Measurements from ENCODE around the gene FAM156A. TPM values are rescaled to one million over a fixed set of nuclear protein-coding genes. Genes with fewer than 3 reads are reported as not detected.
A peak's percentile ranks its signal among the peaks of the same experiment; 100 is the strongest.
"Not testable (repeated sequence)": the region's sequence is repeated elsewhere in the genome, so short reads cannot be mapped to it uniquely, and the experiment has no call there.

FAM156A gene
- polyA plus RNA-seq, 4 donors, result 10.8 to 29.9 (median 15.4) TPM

- FAIRE-seq, result not testable (repeated sequence)
Measured at GRCh38 chrX:52949325-52949724, 9.0 kb downstream of the FAM156A start.

GRCh38 chrX:52948265-52948664 is 10.1 kb downstream of the FAM156A start:
- not testable (repeated sequence) for H3K27me3 ChIP-seq (ENCODE audit: control insufficient read depth in 3 of 3, insufficient read depth in 3 of 3, low read length in 3 of 3); H3K9me3 ChIP-seq (ENCODE audit: control insufficient read depth in 2 of 2, insufficient read depth in 1 of 2, low read depth in 1 of 2, low read length in 1 of 2); DNase-seq; H3K27ac ChIP-seq (ENCODE audit: low read depth in 1 of 3, low read length in 2 of 3); FAIRE-seq; H3K4me3 ChIP-seq (ENCODE audit: low read depth in 1 of 3, low read length in 3 of 3); H3K4me1 ChIP-seq (ENCODE audit: control insufficient read depth in 3 of 3, insufficient read depth in 2 of 3, low read depth in 1 of 3, low read length in 2 of 3); H3K36me3 ChIP-seq (ENCODE audit: control insufficient read depth in 3 of 3, insufficient read depth in 2 of 3, low read depth in 1 of 3, low read length in 3 of 3)
- no CpG with 5 or more reads among the region's 17 CpGs for WGBS, 3 donors

More at GRCh38 chrX:52949325-52949724, 9.0 kb downstream of the FAM156A start:
- H3K27me3 ChIP-seq (ENCODE audit: control insufficient read depth in 3 of 3, insufficient read depth in 3 of 3, low read length in 3 of 3); H3K9me3 ChIP-seq (ENCODE audit: control insufficient read depth in 2 of 2, insufficient read depth in 1 of 2, low read depth in 1 of 2, low read length in 1 of 2); H3K4me3 ChIP-seq (ENCODE audit: low read depth in 1 of 3, low read length in 3 of 3); H3K27ac ChIP-seq (ENCODE audit: low read depth in 1 of 3, low read length in 2 of 3); DNase-seq; H3K36me3 ChIP-seq (ENCODE audit: control insufficient read depth in 3 of 3, insufficient read depth in 2 of 3, low read depth in 1 of 3, low read length in 3 of 3); H3K4me1 ChIP-seq (ENCODE audit: control insufficient read depth in 3 of 3, insufficient read depth in 2 of 3, low read depth in 1 of 3, low read length in 2 of 3): not testable (repeated sequence)
- WGBS, 3 donors, result no CpG with 5 or more reads among the region's 4 CpGs

- no CpG with 5 or more reads among the region's 16 CpGs for WGBS, 3 donors
- H3K27ac ChIP-seq (ENCODE audit: low read depth in 1 of 3, low read length in 2 of 3); H3K9me3 ChIP-seq (ENCODE audit: control insufficient read depth in 2 of 2, insufficient read depth in 1 of 2, low read depth in 1 of 2, low read length in 1 of 2); H3K36me3 ChIP-seq (ENCODE audit: control insufficient read depth in 3 of 3, insufficient read depth in 2 of 3, low read depth in 1 of 3, low read length in 3 of 3); H3K4me3 ChIP-seq (ENCODE audit: low read depth in 1 of 3, low read length in 3 of 3); DNase-seq; H3K4me1 ChIP-seq (ENCODE audit: control insufficient read depth in 3 of 3, insufficient read depth in 2 of 3, low read depth in 1 of 3, low read length in 2 of 3); H3K27me3 ChIP-seq (ENCODE audit: control insufficient read depth in 3 of 3, insufficient read depth in 3 of 3, low read length in 3 of 3); FAIRE-seq: not testable (repeated sequence)
Measured at GRCh38 chrX:52947501-52947900, 10.8 kb downstream of the FAM156A start.

- not testable (repeated sequence) for H3K27ac ChIP-seq (ENCODE audit: low read depth in 1 of 3, low read length in 2 of 3); DNase-seq; H3K27me3 ChIP-seq (ENCODE audit: control insufficient read depth in 3 of 3, insufficient read depth in 3 of 3, low read length in 3 of 3); H3K4me1 ChIP-seq (ENCODE audit: control insufficient read depth in 3 of 3, insufficient read depth in 2 of 3, low read depth in 1 of 3, low read length in 2 of 3); H3K36me3 ChIP-seq (ENCODE audit: control insufficient read depth in 3 of 3, insufficient read depth in 2 of 3, low read depth in 1 of 3, low read length in 3 of 3); FAIRE-seq; H3K9me3 ChIP-seq (ENCODE audit: control insufficient read depth in 2 of 2, insufficient read depth in 1 of 2, low read depth in 1 of 2, low read length in 1 of 2); H3K4me3 ChIP-seq (ENCODE audit: low read depth in 1 of 3, low read length in 3 of 3)
- no CpG with 5 or more reads among the region's 14 CpGs for WGBS, 3 donors
Measured at GRCh38 chrX:52945838-52946494, 12.4 kb downstream of the FAM156A start.

- H3K9me3 ChIP-seq (ENCODE audit: control insufficient read depth in 2 of 2, insufficient read depth in 1 of 2, low read depth in 1 of 2, low read length in 1 of 2); H3K36me3 ChIP-seq (ENCODE audit: control insufficient read depth in 3 of 3, insufficient read depth in 2 of 3, low read depth in 1 of 3, low read length in 3 of 3); H3K27ac ChIP-seq (ENCODE audit: low read depth in 1 of 3, low read length in 2 of 3); H3K4me3 ChIP-seq (ENCODE audit: low read depth in 1 of 3, low read length in 3 of 3); H3K4me1 ChIP-seq (ENCODE audit: control insufficient read depth in 3 of 3, insufficient read depth in 2 of 3, low read depth in 1 of 3, low read length in 2 of 3); DNase-seq; H3K27me3 ChIP-seq (ENCODE audit: control insufficient read depth in 3 of 3, insufficient read depth in 3 of 3, low read length in 3 of 3); FAIRE-seq: not testable (repeated sequence)
- no CpG with 5 or more reads among the region's 10 CpGs for WGBS, 3 donors
Measured at GRCh38 chrX:52941728-52942127, 16.6 kb downstream of the FAM156A start.

GRCh38 chrX:52940704-52941103 is 17.6 kb downstream of the FAM156A start:
- not testable (repeated sequence) for FAIRE-seq; H3K4me3 ChIP-seq (ENCODE audit: low read depth in 1 of 3, low read length in 3 of 3); H3K27ac ChIP-seq (ENCODE audit: low read depth in 1 of 3, low read length in 2 of 3); H3K4me1 ChIP-seq (ENCODE audit: control insufficient read depth in 3 of 3, insufficient read depth in 2 of 3, low read depth in 1 of 3, low read length in 2 of 3); H3K27me3 ChIP-seq (ENCODE audit: control insufficient read depth in 3 of 3, insufficient read depth in 3 of 3, low read length in 3 of 3); H3K9me3 ChIP-seq (ENCODE audit: control insufficient read depth in 2 of 2, insufficient read depth in 1 of 2, low read depth in 1 of 2, low read length in 1 of 2); H3K36me3 ChIP-seq (ENCODE audit: control insufficient read depth in 3 of 3, insufficient read depth in 2 of 3, low read depth in 1 of 3, low read length in 3 of 3); DNase-seq
- no CpG with 5 or more reads among the region's 4 CpGs for WGBS, 3 donors

- H3K27ac ChIP-seq (ENCODE audit: low read depth in 1 of 3, low read length in 2 of 3), result peak overlapping the region; percentile 93 to 99 (median 93)
- H3K4me1 ChIP-seq (ENCODE audit: control insufficient read depth in 3 of 3, insufficient read depth in 2 of 3, low read depth in 1 of 3, low read length in 2 of 3); H3K36me3 ChIP-seq (ENCODE audit: control insufficient read depth in 3 of 3, insufficient read depth in 2 of 3, low read depth in 1 of 3, low read length in 3 of 3); H3K9me3 ChIP-seq (ENCODE audit: control insufficient read depth in 2 of 2, insufficient read depth in 1 of 2, low read depth in 1 of 2, low read length in 1 of 2); H3K27me3 ChIP-seq (ENCODE audit: control insufficient read depth in 3 of 3, insufficient read depth in 3 of 3, low read length in 3 of 3); FAIRE-seq: not testable (repeated sequence)
- peak in 1 of 2 donors; percentile 20 for DNase-seq
- WGBS, 3 donors, result 0 to 5% (median 1%) methylated on average over 2 to 10 of the region's 10 CpGs
- H3K4me3 ChIP-seq (ENCODE audit: low read depth in 1 of 3, low read length in 3 of 3), result peak overlapping the region; percentile 43 to 76 (median 71)
Measured at GRCh38 chrX:52935470-52935784, 22.9 kb downstream of the FAM156A start.

- Histone ChIP-seq H3K9me3 (ENCODE audit: control insufficient read depth in 2 of 2, insufficient read depth in 1 of 2, low read depth in 1 of 2, low read length in 1 of 2) (no peaks in the 10 kb centered on the region), H3K27ac (ENCODE audit: low read depth in 1 of 3, low read length in 2 of 3) (peak overlapping the region; percentile 93 to 99 (median 93)), H3K36me3 (ENCODE audit: control insufficient read depth in 3 of 3, insufficient read depth in 2 of 3, low read depth in 1 of 3, low read length in 3 of 3) (no peaks in the 10 kb centered on the region), H3K4me3 (ENCODE audit: low read depth in 1 of 3, low read length in 3 of 3) (peak overlapping the region; percentile 43 to 76 (median 71)), H3K27me3 (ENCODE audit: control insufficient read depth in 3 of 3, insufficient read depth in 3 of 3, low read length in 3 of 3) (no peaks in the 10 kb centered on the region), H3K4me1 (ENCODE audit: control insufficient read depth in 3 of 3, insufficient read depth in 2 of 3, low read depth in 1 of 3, low read length in 2 of 3) (no peaks in the 10 kb centered on the region)
- peak; percentile 90 to 93 for DNase-seq
- 0 to 1% (median 0%) methylated on average over 26 to 61 of the region's 61 CpGs for WGBS, 3 donors
- no peak for FAIRE-seq
Measured at GRCh38 chrX:52934704-52935469, 23.4 kb downstream of the FAM156A start.

Data from small intestine (tissue), 7 donors.